HG03095 (cell line): ENCODE results near the gene CPT1B.

ENCODE experiments used
- ATAC-seq: cut with Tn5 transposase; IDR thresholded peaks from one replicate; pipeline ENCODE4 v1.9.1; 2021; ENCODE audit warnings: moderate library complexity; ENCODE audit not compliant: unreplicated experiment

CPT1B gene

GRCh38 chr22:50571264-50572175 lies 6.7 kb downstream of the CPT1B start:
- no peak for ATAC-seq

DNA sequence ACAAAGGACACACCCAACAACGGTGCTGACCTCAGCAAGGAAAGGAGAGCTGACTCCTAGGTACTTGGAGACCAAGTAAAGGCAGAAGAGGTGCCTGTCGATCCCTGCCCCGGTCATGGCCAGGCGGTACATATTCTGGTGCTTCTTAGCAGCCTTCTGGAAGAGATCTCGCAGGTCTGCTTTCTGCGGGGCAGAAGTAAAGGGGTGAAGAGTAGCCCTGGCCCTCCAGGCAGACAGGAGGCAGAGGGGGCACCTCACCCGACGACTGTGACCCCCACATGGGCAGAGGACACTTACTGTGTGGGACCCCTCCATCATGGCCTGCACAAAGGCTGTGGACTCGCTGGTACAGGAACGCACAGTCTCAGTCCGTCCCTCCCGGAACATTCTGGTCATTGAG lies 7.4 kb downstream of the CPT1B start:
- no peak for ATAC-seq

- no peak for ATAC-seq
These were observed 8.2 kb downstream of the CPT1B start for GRCh38 chr22:50569896-50570535.

- no peak for ATAC-seq
These were observed 9.2 kb downstream of the CPT1B start for GRCh38 chr22:50569041-50569459.

DNA sequence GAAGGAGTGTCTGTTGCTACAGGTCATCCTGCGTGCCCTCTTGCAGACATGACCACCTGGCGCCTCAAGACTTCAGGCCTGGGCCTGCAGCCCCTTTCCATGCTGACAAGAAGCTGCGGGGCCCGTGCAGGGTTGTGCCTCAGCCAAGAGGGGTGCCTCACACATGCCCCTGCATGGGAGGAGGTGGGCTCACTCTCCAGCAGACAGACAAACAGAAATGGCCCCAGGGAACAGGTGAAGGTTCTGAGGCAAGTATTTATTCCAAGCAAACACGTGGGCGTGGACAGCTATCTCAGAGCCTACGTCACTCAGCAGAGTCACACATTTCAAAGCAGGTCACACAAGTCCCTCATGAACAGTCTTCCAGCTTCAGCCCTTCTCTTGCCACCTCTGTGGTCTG lies 9.6 kb downstream of the CPT1B start:
- no peak for ATAC-seq

- no peak for ATAC-seq
These were observed 10.4 kb downstream of the CPT1B start for GRCh38 chr22:50567721-50568252.

GRCh38 chr22:50564289-50564688 lies 13.9 kb downstream of the CPT1B start:
- no peak for ATAC-seq

- no peak for ATAC-seq
These were observed 14.6 kb downstream of the CPT1B start for GRCh38 chr22:50563413-50564160.

- peak; percentile 92 for ATAC-seq
These were observed 15.5 kb downstream of the CPT1B start, which contains the start of gene SYCE3 for GRCh38 chr22:50562523-50563412. TSS of gene SYCE3 (minus strand) at chr22:50562919. CDS start at chr22:50556405, 6,514 bp downstream.

DNA sequence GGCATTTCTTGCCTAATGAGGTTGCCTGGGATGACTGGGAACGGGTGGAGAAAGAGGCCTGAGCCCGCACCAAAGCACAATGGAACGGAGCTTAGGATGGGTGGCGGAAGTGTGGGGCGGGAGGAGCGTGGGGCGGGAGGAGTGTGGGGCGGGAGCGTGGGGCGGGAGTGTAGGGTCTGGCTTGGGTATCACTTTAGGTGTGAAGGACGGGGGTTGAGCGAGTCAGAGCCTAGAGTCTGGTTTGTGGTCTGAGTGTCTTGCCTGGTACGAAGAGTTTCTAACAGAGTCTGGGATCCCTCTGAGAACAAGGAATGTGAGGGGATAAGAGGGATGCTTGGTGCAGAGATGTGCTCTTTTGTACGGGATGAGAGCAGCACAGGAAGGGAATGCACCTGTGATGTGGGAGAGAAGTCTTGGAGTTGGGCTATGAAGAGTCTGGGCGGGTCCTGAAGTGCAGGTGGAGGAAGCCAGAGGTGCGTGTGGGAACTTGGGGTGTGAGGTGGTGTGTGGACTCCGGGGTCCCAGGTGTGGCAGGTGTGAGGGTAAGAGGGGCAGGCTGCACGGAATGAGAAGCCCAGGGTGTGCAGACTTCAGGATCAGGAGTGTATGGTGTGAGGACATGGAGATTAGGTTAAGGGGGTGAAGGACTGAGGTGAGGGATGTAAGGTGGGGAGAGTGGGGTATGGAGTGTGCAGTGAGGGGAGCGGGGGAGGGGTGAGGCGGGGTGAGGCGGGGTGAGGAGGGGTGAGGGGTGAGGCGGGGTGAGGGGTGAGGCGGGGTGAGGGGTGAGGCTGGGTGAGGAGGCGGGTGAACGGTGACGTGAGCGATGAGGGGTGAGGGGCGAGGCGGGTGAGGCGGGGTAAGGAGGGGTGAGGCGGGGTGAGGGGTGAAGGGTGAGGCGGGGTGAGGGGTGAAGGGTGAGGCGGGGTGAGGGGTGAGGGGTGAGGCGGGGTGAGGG lies 16.5 kb downstream of the CPT1B start:
- ATAC-seq = no peak

GRCh38 chr22:50560034-50560433 lies 18.2 kb downstream of the CPT1B start:
- ATAC-seq = no peak

- no peak for ATAC-seq
These were observed 21.5 kb downstream of the CPT1B start for GRCh38 chr22:50556703-50557102.

DNA sequence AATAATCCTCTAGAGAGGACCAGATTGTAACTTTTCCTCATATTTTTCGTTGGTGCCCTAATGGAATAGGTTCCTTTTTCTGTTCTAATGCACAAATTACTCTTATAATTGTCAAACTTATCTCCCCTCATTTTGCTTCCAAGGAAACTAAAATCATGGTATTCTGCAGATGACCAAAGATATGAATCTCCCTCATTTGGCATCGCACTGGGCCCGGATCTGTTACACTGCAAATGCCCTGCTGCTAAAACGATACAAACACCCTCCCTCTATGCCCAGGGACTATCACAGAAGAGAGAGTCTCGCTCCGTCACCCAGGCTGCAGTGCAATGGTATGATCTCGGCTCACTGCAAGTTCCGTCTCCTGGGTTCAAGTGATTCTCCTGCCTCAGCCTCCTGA lies 24.9 kb downstream of the CPT1B start:
- ATAC-seq = no peak

- no peak for ATAC-seq
These were observed 27.0 kb downstream of the CPT1B start for GRCh38 chr22:50551160-50551752.

DNA sequence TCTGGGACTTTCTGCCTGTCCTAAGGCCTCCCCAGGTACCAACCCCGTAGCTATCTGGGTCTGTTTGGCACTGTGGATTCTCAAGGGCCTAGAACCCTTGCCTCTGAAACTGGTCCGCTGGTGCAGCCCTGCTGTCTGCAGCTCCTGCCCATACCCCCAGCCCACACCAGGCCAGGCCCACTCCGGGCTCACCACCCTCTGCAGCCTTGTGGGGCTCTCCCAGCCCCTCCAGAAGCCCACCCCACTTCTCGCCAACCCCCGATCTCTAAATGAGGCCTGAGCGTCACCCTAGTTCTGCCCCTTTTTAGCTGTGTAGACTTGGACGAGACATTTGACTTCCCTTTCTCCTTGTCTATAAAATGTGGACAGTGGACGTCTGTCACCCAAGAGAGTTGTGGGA lies 27.8 kb downstream of the CPT1B start:
- ATAC-seq = no peak

- no peak for ATAC-seq
These were observed 29.1 kb downstream of the CPT1B start for GRCh38 chr22:50548921-50549790.

DNA sequence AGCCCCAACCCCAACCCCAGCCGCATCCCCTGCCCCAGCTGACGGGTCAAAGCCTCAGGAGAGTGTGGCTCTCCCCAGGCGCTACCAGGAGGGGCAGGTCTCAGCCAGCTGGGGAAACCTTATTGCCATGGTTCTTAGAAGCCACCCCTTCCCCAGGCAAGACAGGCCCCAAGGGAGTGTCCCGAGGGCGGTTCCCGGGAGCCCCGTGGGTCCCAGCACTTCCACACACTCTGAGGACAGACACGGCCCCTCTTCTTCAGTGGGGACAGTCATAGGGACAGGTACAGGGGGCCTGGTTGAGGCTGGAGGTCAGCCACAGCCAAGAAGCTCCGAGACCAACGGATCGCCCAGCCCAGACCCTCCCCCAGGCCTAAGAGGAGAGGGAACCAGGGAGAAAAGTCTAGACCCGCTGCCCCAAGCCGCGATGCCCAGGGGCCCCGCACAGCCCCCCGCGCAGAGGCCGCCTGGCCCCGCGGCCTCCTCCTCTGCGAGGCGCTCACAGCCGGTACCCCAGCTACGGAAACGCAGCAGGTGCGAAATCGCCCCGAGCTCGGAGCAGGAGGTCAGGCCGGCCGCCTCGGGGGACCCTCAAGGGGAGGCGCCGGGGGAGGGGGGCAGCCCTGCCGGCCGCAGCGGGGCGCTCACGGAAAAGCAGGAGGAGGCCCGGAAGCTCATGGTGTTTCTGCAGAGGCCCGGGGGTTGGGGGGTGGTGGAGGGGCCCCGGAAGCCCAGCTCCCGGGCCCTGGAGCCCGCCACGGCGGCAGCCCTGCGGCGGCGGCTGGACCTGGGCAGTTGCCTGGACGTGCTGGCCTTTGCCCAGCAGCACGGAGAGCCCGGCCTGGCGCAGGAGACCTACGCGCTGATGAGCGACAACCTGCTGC lies 29.9 kb downstream of the CPT1B start:
- ATAC-seq = no peak
